OCI-LY1 (cell line): ENCODE results near the gene PDE6A.

Experiments used
- H2AFZ ChIP-seq: fragments of 200-600 bp; sonication (generic), shearing (Covaris generic); 2 replicates; pipeline ENCODE4 v1.6.0; 2014; ENCODE audit warnings: antibody characterized with exemption, mild to moderate bottlenecking, low read length
- H3F3A ChIP-seq: fragments of 200-600 bp; sonication (generic), shearing (Covaris generic); 2 replicates; pipeline ENCODE4 v1.6.0; 2014; ENCODE audit warnings: mild to moderate bottlenecking, antibody characterized with exemption, low read length, moderate library complexity; ENCODE audit not compliant: insufficient read depth
- H3K27ac ChIP-seq: fragments of 200-600 bp; sonication (generic); 2 replicates; pipeline ENCODE4 v1.5.1; 2014; ENCODE audit warnings: low read length, mixed run types, mild to moderate bottlenecking, low read depth; ENCODE audit not compliant: poor library complexity, severe bottlenecking
- H3K27me3 ChIP-seq: fragments of 200-600 bp; sonication (generic); 2 replicates; pipeline ENCODE4 v1.6.0; 2014; ENCODE audit warnings: antibody characterized with exemption, mild to moderate bottlenecking, low read length, moderate library complexity; ENCODE audit not compliant: insufficient read depth
- H3K36me3 ChIP-seq: fragments of 200-600 bp; sonication (generic); 2 replicates; pipeline ENCODE4 v1.6.1; 2014; ENCODE audit warnings: mild to moderate bottlenecking, antibody characterized with exemption, low read length, moderate library complexity, mixed read lengths; ENCODE audit not compliant: insufficient read depth
- H3K4me1 ChIP-seq: fragments of 200-600 bp; sonication (generic); 2 replicates; pipeline ENCODE4 v1.5.1; 2014; ENCODE audit warnings: mild to moderate bottlenecking, low read length, moderate library complexity; ENCODE audit not compliant: insufficient read depth, severe bottlenecking
- H3K4me2 ChIP-seq: fragments of 200-600 bp; sonication (generic), shearing (Covaris generic); 2 replicates; pipeline ENCODE4 v1.6.1; 2014; ENCODE audit warnings: low read length
- H3K4me3 ChIP-seq: fragments of 200-600 bp; sonication (generic); 2 replicates; pipeline ENCODE4 v1.5.1; 2014; ENCODE audit warnings: low read length, low read depth, mild to moderate bottlenecking, mixed read lengths; ENCODE audit not compliant: poor library complexity, severe bottlenecking
- H3K79me2 ChIP-seq: fragments of 200-600 bp; shearing (Covaris generic); 2 replicates; pipeline ENCODE4 v1.6.1; 2016; ENCODE audit warnings: mixed run types, low read length, mixed read lengths; ENCODE audit not compliant: insufficient read depth
- H3K9ac ChIP-seq: fragments of 200-600 bp; sonication (generic), shearing (Covaris generic); 2 replicates; pipeline ENCODE4 v1.6.1; 2014; ENCODE audit warnings: mild to moderate bottlenecking, low read length, mixed read lengths
- H3K9me2 ChIP-seq: fragments of 200-600 bp; sonication (generic), shearing (Covaris generic); 2 replicates; pipeline ENCODE4 v1.6.1; 2014; ENCODE audit warnings: low read depth, mild to moderate bottlenecking, low read length, mixed read lengths
- H3K9me3 ChIP-seq: fragments of 200-600 bp; shearing (Covaris generic); 2 replicates; pipeline ENCODE4 v1.6.1; 2014; ENCODE audit warnings: low read length, mixed read lengths
- H4K20me1 ChIP-seq: fragments of 200-600 bp; sonication (generic), shearing (Covaris generic); 2 replicates; pipeline ENCODE4 v1.6.0; 2016; ENCODE audit warnings: mild to moderate bottlenecking, low read length; ENCODE audit not compliant: insufficient read depth
- EZH2 ChIP-seq: fragments of 200-600 bp; sonication (generic), shearing (Covaris generic); IDR thresholded peaks from 2 replicates; pipeline ENCODE4 v1.8.0; 2017; ENCODE audit warnings: borderline replicate concordance, mixed run types, mild to moderate bottlenecking, antibody characterized with exemption, low read length, moderate library complexity, mixed read lengths
- TF ChIP-seq, protein P1 (sequence below): fragments of 200-600 bp; sonication (generic), shearing (Covaris generic); IDR thresholded peaks from 2 replicates; pipeline ENCODE4 v1.5.1; 2017; ENCODE audit warnings: mild to moderate bottlenecking, antibody characterized with exemption, low read length, moderate library complexity, mixed read lengths

PDE6A gene

DNA sequence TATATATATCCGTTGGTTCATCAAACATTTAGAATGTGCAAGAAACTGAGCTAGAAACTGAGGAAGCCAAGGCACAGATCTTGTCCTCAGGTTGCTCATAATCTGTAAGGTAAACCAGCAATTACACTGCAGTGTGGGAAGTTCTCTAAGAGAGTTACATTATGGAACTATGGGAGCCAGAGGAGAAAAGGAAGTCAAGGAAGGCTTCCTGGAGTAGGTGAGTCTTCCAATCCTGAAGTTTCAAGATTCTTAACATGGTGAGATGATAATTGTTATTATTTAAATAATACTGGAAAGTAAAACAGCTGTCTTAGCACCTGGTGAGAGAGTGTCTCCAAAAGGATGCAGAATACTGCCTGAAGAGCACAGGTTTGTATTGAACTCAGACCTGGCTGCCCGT is 44.2 kb downstream of the PDE6A start:
- Histone ChIP-seq H2AFZ (no peak overlapping the region), H3K36me3 (no peaks in the 10 kb centered on the region), H3K9ac (no peak overlapping the region), H3K4me2 (no peak overlapping the region), H3F3A (no peaks in the 10 kb centered on the region), H3K27me3 (0 out of 2 replicates have a peak, but pooled peaks cover 3% of the 10 kb centered on the region), H4K20me1 (no peaks in the 10 kb centered on the region), H3K4me1 (no peaks in the 10 kb centered on the region), H3K9me2 (no peaks in the 10 kb centered on the region), H3K27ac (no peak overlapping the region), H3K79me2 (no peaks in the 10 kb centered on the region), H3K9me3 (no peaks in the 10 kb centered on the region), H3K4me3 (no peak overlapping the region)
- TF ChIP-seq, protein P1, sequence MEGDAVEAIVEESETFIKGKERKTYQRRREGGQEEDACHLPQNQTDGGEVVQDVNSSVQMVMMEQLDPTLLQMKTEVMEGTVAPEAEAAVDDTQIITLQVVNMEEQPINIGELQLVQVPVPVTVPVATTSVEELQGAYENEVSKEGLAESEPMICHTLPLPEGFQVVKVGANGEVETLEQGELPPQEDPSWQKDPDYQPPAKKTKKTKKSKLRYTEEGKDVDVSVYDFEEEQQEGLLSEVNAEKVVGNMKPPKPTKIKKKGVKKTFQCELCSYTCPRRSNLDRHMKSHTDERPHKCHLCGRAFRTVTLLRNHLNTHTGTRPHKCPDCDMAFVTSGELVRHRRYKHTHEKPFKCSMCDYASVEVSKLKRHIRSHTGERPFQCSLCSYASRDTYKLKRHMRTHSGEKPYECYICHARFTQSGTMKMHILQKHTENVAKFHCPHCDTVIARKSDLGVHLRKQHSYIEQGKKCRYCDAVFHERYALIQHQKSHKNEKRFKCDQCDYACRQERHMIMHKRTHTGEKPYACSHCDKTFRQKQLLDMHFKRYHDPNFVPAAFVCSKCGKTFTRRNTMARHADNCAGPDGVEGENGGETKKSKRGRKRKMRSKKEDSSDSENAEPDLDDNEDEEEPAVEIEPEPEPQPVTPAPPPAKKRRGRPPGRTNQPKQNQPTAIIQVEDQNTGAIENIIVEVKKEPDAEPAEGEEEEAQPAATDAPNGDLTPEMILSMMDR = no peak
- TF ChIP-seq EZH2 = no peak

- H3K27ac ChIP-seq = no peak overlapping the region
Measured at GRCh38 chr5:149898811-149899210, 45.8 kb downstream of the PDE6A start.

GRCh38 chr5:149895416-149896345 is 48.9 kb downstream of the PDE6A start:
- no peaks in the 10 kb centered on the region for H3F3A ChIP-seq
- no peak overlapping the region for H3K9ac ChIP-seq
- no peaks in the 10 kb centered on the region for H3K9me3 ChIP-seq
- no peak overlapping the region for H2AFZ ChIP-seq
- H3K79me2 ChIP-seq = no peaks in the 10 kb centered on the region
- H3K4me1 ChIP-seq = no peaks in the 10 kb centered on the region
- no peaks in the 10 kb centered on the region for H3K9me2 ChIP-seq
- H3K4me2 ChIP-seq = no peak overlapping the region
- no peak overlapping the region for H3K27ac ChIP-seq
- 0 out of 2 replicates have a peak, but pooled peaks cover 3% of the 10 kb centered on the region for H3K27me3 ChIP-seq
- H4K20me1 ChIP-seq = no peaks in the 10 kb centered on the region
- no peaks in the 10 kb centered on the region for H3K36me3 ChIP-seq
- no peak overlapping the region for H3K4me3 ChIP-seq
- no peak for TF ChIP-seq EZH2
- TF ChIP-seq, protein P1 = no peak

More at GRCh38 chr5:149898811-149899210, 45.8 kb downstream of the PDE6A start:
- H2AFZ ChIP-seq = no peak overlapping the region
- H3K79me2 ChIP-seq = no peaks in the 10 kb centered on the region
- no peaks in the 10 kb centered on the region for H3F3A ChIP-seq
- H4K20me1 ChIP-seq = no peaks in the 10 kb centered on the region
- no peaks in the 10 kb centered on the region for H3K9me2 ChIP-seq
- no peak overlapping the region for H3K4me3 ChIP-seq
- no peaks in the 10 kb centered on the region for H3K9me3 ChIP-seq
- H3K36me3 ChIP-seq = no peaks in the 10 kb centered on the region
- no peak overlapping the region for H3K9ac ChIP-seq
- H3K4me2 ChIP-seq = no peak overlapping the region
- H3K4me1 ChIP-seq = no peaks in the 10 kb centered on the region
- H3K27me3 ChIP-seq = 0 out of 2 replicates have a peak, but pooled peaks cover 3% of the 10 kb centered on the region
- TF ChIP-seq, protein P1 = no peak
- no peak for TF ChIP-seq EZH2
